IMR-90 (cell line): ENCODE results near the gene GGACT. TPM values are rescaled to one million over a fixed set of nuclear protein-coding genes. Genes with fewer than 3 reads are reported as not detected.

ENCODE experiments used
- ATAC-seq: fragments of 200-7000 bp; cut with Tn5 transposase; 2 replicates; pipeline ENCODE4 v1.9.1; 2020; ENCODE audit warnings: low read depth, mild to moderate bottlenecking, moderate library complexity
- BruUV-seq: library from RNA; stranded (reverse); fragments of 400-500 nt; replicated peaks from 2 replicates; lab custom pipeline; 2021; lab: Mats Ljungman, UMichigan
- CTCF ChIA-PET: fragments of 300-600 bp; formaldehyde crosslinking; extraction: SDS; loops from one replicate; lab custom pipeline; 2021; ENCODE audit warnings: antibody characterized with exemption; lab: Yijun Ruan, JAX
- POLR2A ChIA-PET: fragments of 300-600 bp; sonication (Branson Sonifier 250); formaldehyde crosslinking; loops from one replicate; lab custom pipeline; 2022; ENCODE audit warnings: antibody characterized with exemption; ENCODE audit not compliant: unreplicated experiment; lab: Charles Lee
- DNase-seq: peaks from one replicate; pipeline ENCODE4 v3.0.0; 2013
- H2AFZ ChIP-seq: replicated peaks from 2 replicates; pipeline ENCODE3; 2013; ENCODE audit warnings: low read length, mild to moderate bottlenecking; ENCODE audit not compliant: poor library complexity
- H2AK5ac ChIP-seq: 2 replicates; pipeline ENCODE4 v1.6.1; 2013; ENCODE audit warnings: low read depth, low read length, inconsistent platforms
- H2AK9ac ChIP-seq: replicated peaks from 2 replicates; pipeline ENCODE3; 2013; ENCODE audit warnings: mild to moderate bottlenecking, low read depth, low read length, moderate library complexity; ENCODE audit not compliant: poor library complexity
- H2BK120ac ChIP-seq: 2 replicates; pipeline ENCODE4 v1.6.1; 2013; ENCODE audit warnings: low read depth, low read length, inconsistent platforms
- H2BK15ac ChIP-seq: 3 replicates; pipeline ENCODE4 v1.6.1; 2013; ENCODE audit warnings: low read depth, low read length, inconsistent platforms
- H2BK20ac ChIP-seq: 2 replicates; pipeline ENCODE4 v1.6.1; 2013; ENCODE audit warnings: low read depth, mild to moderate bottlenecking, inconsistent platforms, low read length, moderate library complexity
- H2BK5ac ChIP-seq: 2 replicates; pipeline ENCODE4 v1.6.1; 2013; ENCODE audit warnings: mild to moderate bottlenecking, low read depth, low read length, inconsistent platforms; ENCODE audit not compliant: poor library complexity, severe bottlenecking
- H3K14ac ChIP-seq: replicated peaks from 2 replicates; pipeline ENCODE4 v1.6.1; 2013; ENCODE audit warnings: low read depth, low read length, inconsistent platforms
- H3K18ac ChIP-seq: 2 replicates; pipeline ENCODE4 v1.6.1; 2013; ENCODE audit warnings: low read depth, low read length, control low read depth
- H3K23ac ChIP-seq: 2 replicates; pipeline ENCODE4 v1.6.1; 2013; ENCODE audit warnings: low read depth, low read length, inconsistent platforms
- H3K27ac ChIP-seq: 2 replicates; pipeline ENCODE4 v1.5.1; 2013; ENCODE audit warnings: mild to moderate bottlenecking, control low read depth, low read length; ENCODE audit not compliant: insufficient read depth
- H3K27me3 ChIP-seq: 2 replicates; pipeline ENCODE4 v1.6.1; 2013; ENCODE audit warnings: low read length; ENCODE audit not compliant: control insufficient read depth, insufficient read depth
- H3K36me3 ChIP-seq: 2 replicates; pipeline ENCODE4 v1.6.1; 2013; ENCODE audit warnings: low read length, mixed read lengths; ENCODE audit not compliant: control insufficient read depth, insufficient read depth
- H3K4ac ChIP-seq: 2 replicates; pipeline ENCODE4 v1.6.1; 2013; ENCODE audit warnings: low read depth, low read length, inconsistent platforms
- H3K4me1 ChIP-seq: 2 replicates; pipeline ENCODE4 v1.6.1; 2013; ENCODE audit warnings: low read length, mixed read lengths; ENCODE audit not compliant: control insufficient read depth, insufficient read depth
- H3K4me2 ChIP-seq: 2 replicates; pipeline ENCODE4 v1.6.1; 2013; ENCODE audit warnings: low read depth, mild to moderate bottlenecking, control low read depth, low read length, moderate library complexity
- H3K4me3 ChIP-seq: 2 replicates; pipeline ENCODE4 v1.5.1; 2013; ENCODE audit warnings: low read depth, mild to moderate bottlenecking, control low read depth, low read length, moderate library complexity; ENCODE audit not compliant: insufficient read depth
- H3K56ac ChIP-seq: 2 replicates; pipeline ENCODE4 v1.6.1; 2013; ENCODE audit warnings: low read length, inconsistent platforms; ENCODE audit not compliant: insufficient read depth; ENCODE audit errors: extremely low read depth
- H3K79me1 ChIP-seq, 2 experiments: 2 replicates each; pipeline ENCODE4 v1.6.1; 2013; ENCODE audit warnings: low read length in 2 of 2, inconsistent platforms in 1 of 2, low read depth in 1 of 2
- H3K9ac ChIP-seq: 2 replicates; pipeline ENCODE4 v1.6.1; 2013; ENCODE audit warnings: low read depth, low read length, control low read depth
- H3K9me1 ChIP-seq: 2 replicates; pipeline ENCODE4 v1.6.1; 2013; ENCODE audit warnings: low read length, inconsistent platforms; ENCODE audit not compliant: insufficient read depth
- H3K9me3 ChIP-seq: 2 replicates; pipeline ENCODE4 v1.6.1; 2013; ENCODE audit warnings: low read length; ENCODE audit not compliant: control insufficient read depth, insufficient read depth
- H4K20me1 ChIP-seq: 2 replicates; pipeline ENCODE4 v1.6.1; 2013; ENCODE audit warnings: low read length, inconsistent platforms; ENCODE audit not compliant: insufficient read depth
- H4K5ac ChIP-seq: 2 replicates; pipeline ENCODE4 v1.6.1; 2013; ENCODE audit warnings: mild to moderate bottlenecking, low read depth, low read length, control low read depth
- H4K8ac ChIP-seq, 2 experiments: 2 replicates each; pipeline ENCODE4 v1.6.1; 2013; ENCODE audit warnings: low read depth in 2 of 2, low read length in 2 of 2, control low read depth in 1 of 2, inconsistent platforms in 1 of 2
- H4K91ac ChIP-seq: 2 replicates; pipeline ENCODE4 v1.6.1; 2013; ENCODE audit warnings: low read depth, low read length, inconsistent platforms; ENCODE audit not compliant: insufficient read depth
- BHLHE40 ChIP-seq: fragments of 150-350 bp; IDR thresholded peaks from 2 replicates; pipeline ENCODE4 v1.6.1; 2016; ENCODE audit warnings: mild to moderate bottlenecking, low read depth, low read length
- CEBPB ChIP-seq: IDR thresholded peaks from 2 replicates; pipeline ENCODE4 v1.6.1; 2012; ENCODE audit warnings: low read depth, low read length, improper control_type of control experiment
- CTCF ChIP-seq: conservative IDR thresholded peaks from 2 replicates; pipeline ENCODE4 v1.5.1; 2012; ENCODE audit warnings: mild to moderate bottlenecking, low read depth, low read length, improper control_type of control experiment
- ELK1 ChIP-seq: fragments of 150-350 bp; IDR thresholded peaks from 2 replicates; pipeline ENCODE4 v1.6.1; 2016; ENCODE audit warnings: low read depth, mild to moderate bottlenecking, low read length, moderate library complexity, borderline replicate concordance
- MAFK ChIP-seq: IDR thresholded peaks from 2 replicates; pipeline ENCODE4 v1.6.1; 2012; ENCODE audit warnings: low read depth, low read length, improper control_type of control experiment
- MAZ ChIP-seq: IDR thresholded peaks from 2 replicates; pipeline ENCODE4 v1.6.1; 2012; ENCODE audit warnings: low read depth, mild to moderate bottlenecking, low read length, improper control_type of control experiment, moderate library complexity, borderline replicate concordance
- MXI1 ChIP-seq: IDR thresholded peaks from 2 replicates; pipeline ENCODE4 v1.6.1; 2012; ENCODE audit warnings: low read depth, mild to moderate bottlenecking, low read length, moderate library complexity, borderline replicate concordance
- POLR2A ChIP-seq: IDR thresholded peaks from 2 replicates; pipeline ENCODE4 v1.6.1; 2012; ENCODE audit warnings: mild to moderate bottlenecking, low read depth, low read length
- RAD21 ChIP-seq: IDR thresholded peaks from 2 replicates; pipeline ENCODE4 v1.6.1; 2012; ENCODE audit warnings: low read length, improper control_type of control experiment
- RCOR1 ChIP-seq: IDR thresholded peaks from 2 replicates; pipeline ENCODE4 v1.6.1; 2012; ENCODE audit warnings: mild to moderate bottlenecking, low read length, improper control_type of control experiment; ENCODE audit not compliant: insufficient replicate concordance
- SMC3 ChIP-seq: fragments of 150-350 bp; IDR thresholded peaks from 2 replicates; pipeline ENCODE4 v1.6.1; 2016; ENCODE audit warnings: low read depth, mild to moderate bottlenecking, antibody characterized with exemption, low read length, moderate library complexity
- WGBS, 2 experiments: methylation state at CpG; one replicate each; pipeline versions ENCODE4 v1.1.5 to v1.1.7; 2013; ENCODE audit warnings: missing lambda C conversion rate in 2 of 2; ENCODE audit not compliant: insufficient read length in 1 of 2; ENCODE audit errors: extremely low coverage in 2 of 2; 5-methylcytosine and 5-hydroxymethylcytosine counted together
- dilution Hi-C: fragments of 300-500 bp; cut with HindIII; formaldehyde crosslinking; loops from one replicate; pipeline ENCODE4 v1.14.3; 2018; ENCODE audit warnings: low sequenced_read_pairs; ENCODE audit not compliant: unreplicated experiment
- in situ Hi-C: fragments of 300-500 bp; cut with MboI; formaldehyde crosslinking; loops from 3 replicates; pipeline ENCODE4 v1.14.3; 2019; ENCODE audit warnings: low sequenced_read_pairs, inconsistent platforms, mixed read lengths
- intact Hi-C: fragments of 100-400 bp; cut with micrococcal nuclease; formaldehyde crosslinking; loops from 2 replicates; pipeline ENCODE4 v1.10.0; 2022
- polyA plus RNA-seq, 3 experiments: library from polyadenylated mRNA; depleted of rRNA; stranded (reverse); fragments of >200 nt; gene quantifications; 2 replicates each; pipeline ENCODE4 v1.2.3, GENCODE V29; 2012; ENCODE audit warnings: low replicate concordance in 1 of 3
- total RNA-seq: library from RNA; depleted of rRNA; stranded (reverse); fragments of >200 nt; gene quantifications from 2 replicates; pipeline ENCODE4 v1.2.3, GENCODE V29; 2012

Gene GGACT
- total and polyA plus RNA-seq, 2 of the 4 experiments (the other 2 are of a cell fraction), result 2.0 to 2.6 TPM

- no peaks in the 10 kb centered on the region for H3K27me3 ChIP-seq
- H3K4me1 ChIP-seq, result peaks cover under 1% of the 10 kb centered on the region
- ATAC-seq, result no peak
- H2BK120ac ChIP-seq, result no peak overlapping the region
- no peak overlapping the region for H3K23ac ChIP-seq
- H2BK15ac ChIP-seq, result no peak overlapping the region
- BruUV-seq, result no TSS peak
- H3K9me1 ChIP-seq, result no peaks in the 10 kb centered on the region; the same call in 1 of the 2 replicates
- H3K79me1 ChIP-seq, result no peaks in the 10 kb centered on the region
- TF ChIP-seq BHLHE40 (no peak), ELK1 (no peak), RCOR1 (no peak), CEBPB (no peak), POLR2A (no peak), MAZ (no peak), RAD21 (no peak), SMC3 (no peak), MAFK (no peak), CTCF (no peak), MXI1 (no peak)
- H3K27ac ChIP-seq, result no peak overlapping the region
- no peak overlapping the region for H2AK5ac ChIP-seq
- no peak overlapping the region for H3K4me2 ChIP-seq
- H2BK20ac ChIP-seq, result no peak overlapping the region
- H3K14ac ChIP-seq, result no peak overlapping the region
- no peak overlapping the region for H4K91ac ChIP-seq
- H3K9ac ChIP-seq, result no peak overlapping the region
- CTCF ChIA-PET, result no interaction called here
- H2AK9ac ChIP-seq, result no peak overlapping the region
- H3K18ac ChIP-seq, result no peak overlapping the region
- dilution Hi-C loops, result no loop called here
- intact Hi-C loops, result no loop called here
- in situ Hi-C loops, result loop anchor here (10.0 kb wide), 1 partner anchor 621 kb away; no protein-coding TSS in a partner anchor
- no peak overlapping the region for H3K56ac ChIP-seq
- no peak for DNase-seq
- no peak overlapping the region for H3K4me3 ChIP-seq
- no peak overlapping the region for H4K8ac ChIP-seq
- H4K20me1 ChIP-seq, result no peaks in the 10 kb centered on the region
- WGBS, 2 experiments, result 95% methylated on average over 10 of the region's 16 CpGs; no CpG with 5 or more reads in 1 of the 2 experiments
- POLR2A ChIA-PET, result no interaction called here
- H4K5ac ChIP-seq, result no peak overlapping the region
- H2AFZ ChIP-seq, result no peak overlapping the region
- H3K4ac ChIP-seq, result no peak overlapping the region
- H2BK5ac ChIP-seq, result no peak overlapping the region
- H3K9me3 ChIP-seq, result no peaks in the 10 kb centered on the region
- H3K36me3 ChIP-seq, result no peaks in the 10 kb centered on the region; the same call in none of the 2 replicates
Observed at GRCh38 chr13:100535426-100536135, 53.0 kb downstream of the GGACT start.
